GM18508 (cell line): ENCODE results near the gene CKLF.

Experiments
- ATAC-seq: cut with Tn5 transposase; IDR thresholded peaks from one replicate; pipeline ENCODE4 v1.9.1; 2021; ENCODE audit warnings: moderate number of reproducible peaks; ENCODE audit not compliant: insufficient read depth, unreplicated experiment

CKLF gene

DNA sequence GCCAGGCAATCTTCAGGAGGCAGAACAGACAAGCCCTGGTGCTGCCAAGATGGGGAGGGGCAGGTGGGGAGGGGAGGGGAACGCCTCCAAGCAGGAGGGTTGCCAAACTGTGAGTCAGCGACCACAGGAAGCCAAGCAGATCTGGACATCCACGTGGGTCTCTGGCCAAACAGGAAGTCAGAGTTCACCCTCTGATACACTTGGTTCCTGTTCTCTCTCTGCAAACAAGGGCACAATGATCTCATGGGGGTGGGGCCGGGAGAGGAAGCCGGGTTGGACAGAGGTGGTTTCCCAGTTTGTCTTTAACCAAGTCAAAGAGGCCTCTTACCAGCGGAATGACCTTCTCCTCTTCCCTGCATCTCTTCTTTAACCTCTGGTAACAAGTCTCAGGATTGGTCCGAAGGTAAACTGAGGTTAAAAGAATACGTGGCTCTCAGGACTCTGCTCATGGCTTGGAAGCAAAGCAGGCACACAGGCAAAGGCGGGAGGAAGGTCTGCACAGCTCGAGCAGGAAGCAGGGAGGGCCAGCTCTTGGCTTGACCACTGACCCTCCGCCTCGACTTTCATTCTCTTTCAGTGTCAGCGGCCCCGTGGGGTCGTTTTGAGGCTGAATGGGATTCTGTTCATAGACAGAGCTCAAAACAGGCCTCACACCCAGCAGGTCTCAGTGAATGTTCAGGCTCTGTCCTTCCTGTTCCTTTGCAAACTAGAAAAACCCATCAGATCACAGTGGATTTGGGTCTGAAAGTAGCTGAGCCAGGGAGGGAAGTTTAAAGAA is 35.4 kb upstream of the CKLF start:
- ATAC-seq: peak; percentile 93

GRCh38 chr16:66517586-66518263 is 34.7 kb upstream of the CKLF start:
- ATAC-seq: no peak

GRCh38 chr16:66519482-66520373 is 32.6 kb upstream of the CKLF start:
- ATAC-seq: no peak

- ATAC-seq: no peak
Measured at GRCh38 chr16:66520406-66521170, 31.8 kb upstream of the CKLF start.

GRCh38 chr16:66521252-66521713 is 31.1 kb upstream of the CKLF start:
- ATAC-seq: no peak

- ATAC-seq: peak; percentile 60
Measured at GRCh38 chr16:66521951-66522771, 30.2 kb upstream of the CKLF start.

DNA sequence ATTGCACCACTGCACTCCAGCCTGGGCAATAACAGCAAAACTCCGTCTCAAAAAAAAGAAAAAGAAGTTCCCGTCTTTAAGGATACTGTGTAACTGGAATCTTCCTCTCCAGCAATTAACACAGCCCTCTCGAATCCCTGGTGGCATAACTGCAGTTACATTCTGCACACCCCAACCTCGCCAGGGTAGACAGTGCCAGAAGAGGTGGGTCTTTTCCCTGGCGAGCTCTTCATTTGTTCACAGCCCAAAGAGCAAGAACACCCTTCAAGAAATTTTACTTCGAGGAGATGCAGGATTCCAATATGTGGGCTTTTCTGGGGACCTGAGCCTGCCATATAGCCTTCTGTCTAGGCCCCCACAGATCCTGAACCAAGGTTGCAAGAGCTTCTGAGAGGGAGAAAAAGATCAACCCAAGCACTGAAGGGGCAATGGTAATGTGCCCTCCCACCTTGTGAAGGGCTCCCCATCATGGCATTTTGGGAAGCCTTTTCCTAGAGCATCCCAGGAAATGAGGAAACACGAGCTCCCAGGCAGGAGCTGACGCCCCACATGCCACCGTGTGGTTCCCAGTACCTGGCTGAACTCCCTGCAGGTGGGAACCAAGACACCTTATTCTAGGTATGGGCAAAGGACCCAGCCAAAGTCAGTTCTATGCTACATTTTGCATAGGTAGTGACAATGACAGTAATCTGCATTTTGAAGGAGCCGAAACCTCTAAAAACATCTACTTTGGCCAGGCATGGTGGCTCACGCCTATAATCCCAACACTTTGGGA is 29.4 kb upstream of the CKLF start:
- no peak for ATAC-seq

DNA sequence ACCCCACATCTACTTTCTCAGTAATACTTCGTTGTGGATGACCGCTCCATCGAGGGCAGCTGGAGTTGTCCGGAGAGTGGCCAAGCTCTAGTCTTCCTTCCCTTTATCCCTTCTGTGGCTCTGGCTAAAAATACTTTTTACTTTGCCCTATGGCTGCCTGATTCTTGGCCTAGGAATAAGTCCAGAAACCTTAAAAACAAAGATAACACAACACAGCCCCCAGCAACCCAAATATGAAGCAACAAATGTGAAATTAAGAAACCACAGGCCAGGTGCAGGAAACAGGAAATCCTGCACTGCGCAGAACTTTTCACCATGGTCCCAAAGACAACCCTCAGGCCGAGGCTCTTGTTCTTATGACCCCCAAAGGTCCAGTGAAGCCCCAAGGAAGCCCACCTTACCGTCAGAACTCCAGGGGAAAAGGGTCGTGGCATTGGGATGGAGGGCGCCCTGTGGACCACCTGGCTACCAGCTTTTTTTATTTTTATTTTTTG is 28.5 kb upstream of the CKLF start:
- ATAC-seq: no peak

DNA sequence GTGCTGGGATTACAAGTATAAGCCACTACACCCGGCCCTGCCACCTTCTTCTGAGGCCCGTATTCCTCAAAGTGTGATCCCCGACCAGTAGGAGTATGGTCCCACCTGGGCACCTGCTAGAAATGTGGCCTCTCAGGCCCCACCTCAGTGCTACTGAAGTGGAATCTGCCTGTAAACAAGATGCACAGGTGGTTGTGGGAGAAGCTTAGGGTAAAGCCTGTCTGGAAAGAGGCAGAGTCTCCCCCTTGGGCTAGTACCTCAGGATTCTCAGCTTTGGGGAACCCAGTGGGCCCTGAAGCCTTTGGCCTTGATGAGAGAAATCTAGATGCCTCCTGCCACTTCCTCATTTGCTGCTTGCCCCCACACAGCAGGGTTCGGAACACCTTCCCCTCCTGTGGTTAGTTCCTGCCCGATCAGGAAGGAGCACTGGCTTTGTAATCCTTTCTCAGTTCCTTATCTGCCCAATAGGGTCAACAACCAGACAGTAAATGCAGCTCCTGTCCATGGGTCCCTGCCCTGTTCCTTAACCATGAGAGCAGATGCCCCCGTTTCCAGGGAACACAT is 27.7 kb upstream of the CKLF start:
- peak; percentile 56 for ATAC-seq

- ATAC-seq: no peak
Measured at GRCh38 chr16:66525396-66526180, 26.8 kb upstream of the CKLF start.

DNA sequence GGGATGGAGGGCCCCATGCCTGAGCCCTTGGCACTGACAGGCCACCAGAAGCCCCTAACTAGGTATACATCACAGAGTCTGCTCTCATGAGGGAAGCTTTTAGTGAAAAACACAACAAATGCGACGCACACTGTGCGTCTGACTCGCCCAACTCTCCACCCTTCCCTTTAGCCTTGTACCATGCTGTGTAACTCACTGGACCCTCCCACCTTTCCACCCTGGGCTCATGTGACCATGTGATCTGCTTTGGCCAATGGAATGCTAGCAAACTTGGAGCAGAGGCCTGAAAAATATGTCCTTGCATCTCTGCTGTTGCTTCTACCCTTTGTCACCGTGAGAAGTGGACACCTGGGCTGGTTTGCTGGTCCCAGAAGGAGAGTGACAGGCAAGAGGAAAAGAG is 24.1 kb upstream of the CKLF start:
- no peak for ATAC-seq

DNA sequence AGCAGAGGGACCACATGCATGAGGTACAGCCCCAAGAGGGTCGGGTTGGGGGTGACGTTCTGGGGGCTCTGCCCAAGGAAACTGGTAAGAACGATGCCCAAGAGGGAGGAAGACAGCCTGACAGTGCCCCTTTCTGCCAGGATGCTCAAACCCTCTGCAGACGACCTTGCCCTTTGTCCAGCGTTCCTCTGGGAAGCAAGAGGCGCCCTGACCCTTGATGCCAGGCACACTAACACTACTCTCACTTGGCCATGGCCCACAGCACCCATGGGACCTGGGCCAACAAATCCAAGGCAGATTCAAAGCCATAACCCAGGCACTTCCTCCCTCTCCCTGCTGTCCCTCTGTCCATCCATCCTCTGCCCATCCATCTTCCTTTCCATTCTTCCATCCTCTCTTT is 22.9 kb upstream of the CKLF start:
- ATAC-seq: no peak

- no peak for ATAC-seq
Measured at GRCh38 chr16:66534376-66534799, 18.0 kb upstream of the CKLF start.

DNA sequence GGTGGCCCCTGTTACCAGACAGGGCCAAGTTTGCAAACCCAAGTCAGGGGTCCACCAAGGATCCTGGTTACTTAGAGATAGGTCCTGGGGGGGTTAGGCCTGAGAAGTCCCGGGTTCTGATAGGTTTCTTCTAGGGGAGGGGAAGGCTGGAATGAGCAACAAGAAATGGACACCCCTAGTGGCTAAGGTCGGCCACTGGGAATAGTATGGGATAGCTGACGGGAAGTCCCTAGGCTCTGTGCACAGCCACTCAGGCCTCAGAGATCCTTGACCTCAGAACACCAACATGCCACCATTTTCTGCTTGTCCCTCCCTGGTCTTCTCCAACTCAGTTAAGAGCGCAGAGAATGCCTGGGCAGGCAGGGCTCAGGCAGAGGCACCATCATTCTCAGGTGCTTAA is 15.9 kb upstream of the CKLF start:
- ATAC-seq: no peak

- ATAC-seq: no peak
Measured at GRCh38 chr16:66537236-66537635, 15.1 kb upstream of the CKLF start.

GRCh38 chr16:66538910-66539309 is 13.5 kb upstream of the CKLF start:
- ATAC-seq: no peak
